T-helper 1 cell (primary cell): ENCODE results near the gene SYNE1.
"Not testable (repeated sequence)": the region's sequence is repeated elsewhere in the genome, so short reads cannot be mapped to it uniquely, and the experiment has no call there.

Experiments
- DNase-seq, 5 donors: peaks; one replicate each; pipeline ENCODE4 v3.0.0-alpha.2; 2012 to 2020

The SYNE1 gene

DNA sequence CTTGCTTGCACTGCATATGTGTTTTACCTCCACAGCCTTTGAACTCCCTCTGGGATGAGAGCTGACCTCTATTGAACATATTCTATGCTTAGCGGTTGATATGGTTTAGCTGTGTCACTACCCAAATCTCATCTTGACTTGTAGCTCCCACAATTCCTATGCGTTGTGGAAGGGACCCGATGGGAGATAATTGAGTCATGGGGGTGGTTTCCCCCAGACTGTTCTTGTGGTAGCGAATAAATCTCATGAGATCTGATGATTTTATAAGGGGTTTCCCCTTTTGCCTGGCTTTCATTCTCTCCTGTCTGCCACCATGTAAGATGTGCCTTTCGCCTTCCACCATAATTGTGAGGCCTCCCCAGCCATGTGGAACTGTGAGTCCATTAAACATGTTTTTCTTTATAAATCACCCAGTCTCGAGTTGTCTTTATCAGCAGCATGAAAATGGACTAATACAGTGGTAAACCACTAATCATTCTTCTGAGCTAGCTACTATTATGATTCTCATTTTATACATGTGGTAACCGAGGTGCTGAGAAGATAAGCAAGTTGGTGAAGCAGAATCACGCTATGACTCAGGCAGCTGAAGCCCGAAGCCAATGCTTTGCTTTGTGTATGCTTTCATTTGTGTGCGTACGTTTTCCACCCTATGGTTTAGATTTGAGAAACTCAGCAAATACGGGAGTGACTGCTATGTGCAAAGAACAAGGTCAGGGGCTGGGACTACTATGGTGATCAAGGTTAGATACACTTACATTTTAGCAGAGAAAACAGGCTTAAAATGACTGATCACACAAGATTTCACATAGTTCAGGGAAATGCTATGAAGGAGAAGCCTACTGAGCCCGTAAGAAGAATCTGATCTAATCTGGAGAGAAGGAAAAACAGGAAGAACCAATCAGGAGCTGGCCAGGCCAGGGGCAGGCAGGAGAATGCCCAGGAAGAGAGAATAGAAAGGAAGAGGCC lies 466.2 kb downstream of the SYNE1 start:
- DNase-seq = peak in 2 of 5 donors; percentile 18 to 94

DNA sequence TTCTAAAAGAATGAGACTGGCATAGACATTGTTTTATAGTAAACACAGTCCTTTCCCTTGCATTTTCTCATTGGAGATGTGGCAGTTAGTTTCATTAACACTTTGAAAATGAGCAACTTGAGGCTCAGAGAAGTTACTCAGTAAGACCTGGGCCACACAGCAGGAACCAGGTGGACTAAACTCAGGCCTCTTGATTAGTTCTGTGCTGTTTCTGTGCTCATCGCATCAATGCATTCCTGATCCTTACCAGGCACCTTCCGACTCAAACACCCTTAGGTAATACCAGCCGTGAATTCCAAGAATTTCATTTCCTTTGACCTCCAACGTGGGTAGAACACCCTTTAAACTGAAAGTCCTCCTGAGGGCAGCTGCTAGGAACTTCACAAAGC lies 466.9 kb downstream of the SYNE1 start:
- no peak for DNase-seq

DNA sequence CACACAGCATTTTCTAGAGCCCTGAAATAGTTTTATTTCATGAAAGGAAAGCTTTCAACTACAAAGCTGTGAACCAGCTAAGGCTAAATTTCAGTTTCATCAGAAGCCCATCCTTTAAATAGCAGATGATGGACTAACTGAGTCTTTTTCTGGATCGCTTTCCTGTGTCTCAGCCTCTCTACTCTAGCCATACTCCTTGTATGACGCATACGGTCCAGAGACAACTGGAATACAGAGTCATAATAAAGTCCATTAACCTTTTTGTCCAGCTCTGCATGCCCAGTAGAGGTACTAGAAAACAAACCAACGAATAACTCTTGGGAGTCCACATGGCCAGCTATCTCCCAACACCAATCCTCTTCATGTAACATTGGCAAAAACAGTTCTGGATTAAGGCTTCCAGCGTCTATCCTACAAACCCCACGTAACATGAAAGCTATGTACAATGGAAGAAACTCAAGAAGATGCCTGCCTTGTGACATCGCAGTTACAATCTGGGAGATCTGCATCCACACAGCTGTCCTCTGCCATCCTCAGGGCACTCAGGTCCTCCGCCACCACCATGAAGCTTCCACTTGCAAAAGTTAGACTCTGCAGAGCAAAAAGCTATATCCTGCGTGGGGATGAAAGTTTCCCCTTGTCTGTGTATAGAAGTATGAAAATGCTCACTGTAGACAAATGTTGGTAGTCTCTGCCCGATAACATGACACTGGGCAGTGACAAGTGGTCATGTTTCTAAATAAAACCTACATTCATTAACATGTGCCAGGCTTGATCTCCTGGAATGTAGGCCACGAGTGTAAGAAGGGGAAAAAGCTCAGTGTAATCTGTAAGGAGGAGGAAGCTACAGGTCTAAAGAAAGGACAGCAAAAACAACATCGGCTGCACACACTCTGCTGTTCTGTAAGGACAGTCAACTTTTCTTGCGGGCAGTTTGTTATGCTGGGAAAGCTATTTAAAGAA lies 469.2 kb downstream of the SYNE1 start:
- DNase-seq = no peak

DNA sequence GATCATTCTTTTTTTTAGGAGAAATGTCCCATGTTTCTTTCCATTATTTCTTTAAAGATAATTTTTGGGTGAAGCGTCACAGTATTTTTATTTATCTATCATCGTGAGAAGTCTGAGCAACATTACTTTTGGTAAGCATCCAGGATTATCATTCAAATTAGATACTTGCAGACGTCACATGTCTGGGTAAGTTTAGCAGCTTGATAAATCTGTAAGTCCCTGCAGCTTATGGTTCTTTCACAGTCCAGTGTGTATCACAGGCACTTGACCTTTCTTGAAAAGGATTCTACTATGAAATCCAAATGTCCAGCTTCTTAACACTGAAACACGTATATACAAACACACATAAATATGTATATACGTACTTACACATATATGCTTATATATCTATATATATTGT lies 470.3 kb downstream of the SYNE1 start:
- DNase-seq = no peak

DNA sequence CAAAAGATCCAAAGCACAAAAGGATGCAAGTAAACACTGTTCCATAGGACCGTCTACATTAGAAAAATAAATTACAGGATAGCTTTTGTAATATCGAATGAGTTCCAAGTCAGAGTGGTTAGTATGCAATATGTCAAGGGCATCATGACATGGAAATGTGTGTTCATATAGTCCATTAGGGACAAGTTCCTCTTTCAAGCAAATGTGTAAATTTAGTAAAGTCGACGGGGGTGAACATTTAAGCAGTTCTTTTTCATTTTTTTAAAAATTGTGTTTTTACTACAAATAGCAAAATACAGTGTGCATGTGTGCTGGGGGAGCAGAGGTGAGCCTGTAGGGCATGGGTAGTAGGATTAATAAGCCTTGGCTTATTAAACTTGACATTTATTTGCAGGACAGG lies 470.7 kb downstream of the SYNE1 start:
- DNase-seq = no peak

DNA sequence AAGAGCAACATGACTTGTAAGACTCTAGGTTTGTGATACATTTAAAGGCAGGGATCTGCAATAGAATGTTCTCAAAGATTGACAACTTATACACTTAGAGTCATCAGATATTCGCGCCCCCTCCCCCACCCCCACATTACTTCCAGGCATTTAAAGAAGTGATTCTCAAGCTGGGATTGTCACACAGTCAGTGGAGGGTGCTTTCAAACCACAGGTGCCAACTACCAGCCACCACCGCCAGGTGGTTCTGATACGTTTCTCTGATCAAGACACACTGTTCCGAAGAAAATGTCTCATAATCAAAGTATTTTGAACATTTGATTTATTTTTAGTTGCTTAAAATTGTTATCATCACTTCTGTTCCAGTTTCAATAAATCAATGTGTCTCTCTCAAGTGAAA lies 472.2 kb downstream of the SYNE1 start:
- no peak for DNase-seq

DNA sequence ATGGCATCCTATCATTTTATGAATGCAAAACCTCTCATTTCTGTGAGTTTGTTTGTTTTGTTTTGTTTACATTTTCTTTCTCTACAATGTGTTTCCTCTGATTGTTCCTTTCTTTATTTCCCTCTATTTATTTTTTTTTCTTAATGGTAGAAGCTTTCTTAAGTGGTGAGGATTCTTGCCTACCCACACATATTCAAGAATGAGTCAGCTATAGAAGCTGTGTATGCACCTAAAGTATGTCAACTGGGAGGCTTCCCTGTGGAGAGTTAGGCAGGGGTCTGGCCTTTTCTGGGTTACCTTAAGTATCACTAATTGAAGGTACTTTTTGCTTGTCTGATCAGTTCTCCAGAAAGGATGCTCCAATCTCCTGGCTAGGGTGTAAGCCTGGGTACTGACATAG lies 475.7 kb downstream of the SYNE1 start:
- DNase-seq = peak in 1 of 5 donors; percentile 15

DNA sequence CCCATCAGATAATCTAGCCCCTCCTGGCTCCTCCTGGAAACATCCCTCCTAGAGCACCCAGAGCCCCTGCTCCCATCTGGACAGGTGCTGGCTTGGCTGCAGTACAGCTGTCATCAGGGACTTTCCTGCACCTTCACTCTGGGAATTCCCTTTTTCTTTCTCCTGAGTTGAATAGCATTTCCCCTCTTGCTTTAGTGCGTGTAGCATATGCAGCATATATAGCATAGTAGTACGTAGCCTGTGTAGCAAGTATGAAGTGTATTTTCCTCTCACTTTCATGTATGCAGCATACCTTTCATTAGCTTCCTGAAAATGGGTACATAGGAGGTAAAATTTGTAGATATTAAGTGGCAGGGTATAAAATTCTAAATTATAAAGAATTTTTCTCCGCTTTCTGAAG lies 476.8 kb downstream of the SYNE1 start:
- DNase-seq = peak in 1 of 5 donors; percentile 33

DNA sequence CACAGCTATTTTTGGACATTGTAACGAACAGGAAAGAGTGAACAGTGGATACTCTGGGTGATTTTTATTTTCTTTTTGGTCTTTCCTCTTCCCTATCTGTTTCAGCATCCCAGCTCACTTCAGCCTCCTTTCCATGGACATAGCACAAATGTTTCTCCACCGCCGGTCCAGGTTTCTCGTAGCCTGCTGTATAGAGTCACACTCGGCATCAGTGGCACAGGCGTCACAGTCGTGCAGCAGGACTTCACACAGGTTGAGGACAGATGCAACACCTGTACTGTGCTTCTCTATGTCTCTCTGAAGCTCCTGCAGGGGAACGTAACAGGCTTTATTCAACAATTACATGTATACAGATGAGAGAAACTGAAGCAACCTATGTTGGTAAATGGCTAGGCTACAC lies 481.4 kb downstream of the SYNE1 start:
- no peak for DNase-seq

DNA sequence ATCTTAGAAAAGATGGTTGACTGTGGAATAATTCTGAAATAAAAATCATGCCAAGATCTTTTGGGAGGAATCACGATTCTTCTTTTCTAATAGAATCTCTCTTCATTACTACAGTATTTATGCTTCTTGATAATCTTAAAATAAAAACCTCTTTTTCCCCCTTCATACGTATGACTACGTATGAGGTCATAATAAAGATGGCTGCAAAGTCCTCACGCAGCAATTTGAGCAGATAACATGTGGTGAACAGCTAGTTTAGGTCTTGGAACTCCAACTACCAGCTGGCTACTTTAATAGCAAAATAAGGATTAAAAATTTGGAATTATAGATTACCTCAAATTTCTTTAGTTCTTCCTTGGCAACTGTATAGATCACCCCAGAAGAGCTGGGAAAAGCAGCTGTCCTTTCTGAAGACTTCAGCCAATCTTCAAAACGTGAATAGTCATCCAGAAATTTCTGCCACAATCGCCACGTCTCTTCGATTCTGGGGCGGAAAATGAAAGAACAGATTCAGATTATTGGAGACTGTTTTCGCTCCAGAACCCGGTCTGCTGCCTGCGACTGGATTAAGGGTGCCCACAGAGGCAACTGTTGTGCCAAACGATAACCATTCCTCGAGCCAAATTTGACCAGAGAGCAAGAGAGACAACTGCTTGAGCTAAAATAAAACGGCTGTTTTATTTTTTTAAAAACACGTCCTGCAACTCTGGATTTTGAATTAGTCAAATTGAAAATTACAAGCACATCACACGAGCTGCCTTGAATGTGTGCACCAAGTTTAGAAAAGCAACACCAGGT lies 482.4 kb downstream of the SYNE1 start:
- no peak for DNase-seq

DNA sequence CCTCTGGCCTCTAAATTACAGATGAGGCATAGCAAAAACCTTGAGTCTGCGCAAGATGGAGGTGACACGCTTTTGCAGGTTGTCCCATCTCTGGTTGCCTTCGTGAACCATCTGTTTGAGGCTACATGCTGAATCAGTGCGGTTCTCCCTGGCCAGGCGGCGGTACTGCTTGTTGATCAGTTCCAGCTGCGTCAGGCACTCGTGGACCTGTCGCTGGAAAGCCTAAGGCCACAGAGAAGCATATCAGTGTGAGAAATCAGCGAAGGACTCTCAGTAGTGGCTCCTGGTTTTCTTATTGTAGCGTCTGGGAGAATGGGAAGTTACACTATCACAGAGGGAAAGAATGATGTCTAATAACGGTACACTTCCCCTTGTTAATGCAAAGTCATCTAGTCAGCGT lies 485.2 kb downstream of the SYNE1 start:
- no peak for DNase-seq

DNA sequence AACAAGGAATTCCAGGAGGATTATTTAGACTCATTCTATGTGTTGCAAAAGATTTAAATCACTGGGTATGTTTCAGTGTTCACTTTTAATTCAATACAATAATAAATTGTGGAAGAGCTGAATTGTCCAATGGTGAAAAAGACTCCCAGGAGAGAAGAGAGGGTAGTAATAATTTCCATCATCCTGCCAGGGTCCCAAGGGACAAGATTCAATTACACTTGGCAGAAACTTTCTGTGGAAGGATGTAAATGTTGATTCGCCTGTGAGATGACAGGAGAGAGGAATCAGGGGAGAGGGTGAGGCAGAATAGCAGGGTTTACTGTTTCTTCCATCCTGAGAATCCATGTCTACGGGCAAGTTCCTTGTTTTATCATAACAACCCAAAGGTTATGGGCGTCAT lies 487.0 kb downstream of the SYNE1 start:
- DNase-seq = no peak

DNA sequence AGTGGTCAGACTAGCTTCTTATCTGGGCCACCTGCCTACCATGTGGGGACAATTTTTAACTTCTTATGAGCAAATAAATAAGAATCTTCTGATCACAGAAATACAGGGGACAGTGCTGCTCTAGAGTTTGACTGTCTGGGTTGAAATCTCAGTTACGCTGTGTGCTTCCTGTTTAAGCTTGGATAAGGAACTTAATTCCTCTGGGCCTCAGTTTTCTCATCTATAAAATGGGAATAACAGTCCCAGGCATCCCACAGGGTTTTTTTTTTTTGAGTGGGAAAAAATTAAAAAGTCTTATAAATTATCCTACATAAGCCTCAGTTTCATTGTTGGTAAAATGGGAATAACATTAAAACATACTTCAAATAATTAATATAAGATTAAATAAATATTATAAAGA lies 488.8 kb downstream of the SYNE1 start:
- no peak for DNase-seq

DNA sequence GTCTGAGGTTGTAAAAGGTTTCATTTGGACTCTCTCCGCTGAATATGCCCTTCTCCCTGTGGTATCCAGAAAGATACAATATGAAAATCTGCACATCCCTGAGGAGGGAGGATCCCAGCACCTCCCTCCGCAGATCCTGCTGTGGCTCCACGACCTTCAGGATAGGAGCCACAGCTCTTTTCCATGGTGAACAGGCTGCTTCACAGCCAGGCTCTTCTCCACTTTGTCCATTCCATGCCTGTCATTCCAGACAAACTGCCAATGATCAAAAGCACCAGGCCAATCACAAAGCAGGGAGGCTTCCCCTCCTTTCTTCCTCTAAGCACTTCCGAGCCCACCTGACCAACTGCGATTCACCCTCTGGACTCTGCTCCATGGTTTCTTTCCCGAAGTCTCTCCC lies 489.9 kb downstream of the SYNE1 start:
- no peak for DNase-seq

DNA sequence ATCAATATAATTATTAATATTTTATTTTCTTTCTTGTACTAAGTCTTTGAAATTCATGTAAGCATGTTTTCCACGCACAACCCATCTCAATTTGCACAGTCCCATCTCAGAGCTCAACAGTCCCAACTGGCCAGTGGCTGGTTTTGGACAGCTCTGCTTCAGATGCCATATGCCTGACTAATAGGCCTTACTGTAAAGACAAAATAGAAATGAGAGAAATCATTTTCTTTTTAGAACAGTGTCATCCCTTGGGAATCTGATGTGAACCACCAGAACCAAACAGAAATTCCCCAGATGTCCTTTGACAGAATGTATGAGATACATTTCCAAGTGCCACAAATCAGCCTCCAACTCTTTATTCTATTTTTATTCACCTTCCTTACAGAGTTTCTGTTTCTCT lies 490.8 kb downstream of the SYNE1 start:
- DNase-seq = no peak

DNA sequence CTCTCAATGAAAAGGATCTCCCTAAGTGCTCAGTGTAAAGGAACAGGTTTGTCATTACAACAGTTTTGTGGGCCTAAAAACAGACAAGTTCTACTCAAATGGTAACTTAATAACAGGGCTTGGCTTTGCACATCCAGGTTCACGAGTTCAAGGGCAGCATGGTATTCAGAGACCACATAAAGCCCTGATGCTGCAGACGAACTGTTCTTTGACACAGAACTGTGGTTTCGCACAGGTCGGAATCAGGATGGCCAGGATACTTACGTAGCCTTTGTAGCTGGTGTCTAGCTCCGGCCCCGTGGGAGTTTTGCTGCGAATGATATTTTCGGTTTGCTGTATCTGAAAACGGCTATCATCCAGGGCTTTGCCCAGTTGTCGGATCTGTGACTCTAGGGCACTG lies 493.8 kb downstream of the SYNE1 start:
- DNase-seq = no peak

DNA sequence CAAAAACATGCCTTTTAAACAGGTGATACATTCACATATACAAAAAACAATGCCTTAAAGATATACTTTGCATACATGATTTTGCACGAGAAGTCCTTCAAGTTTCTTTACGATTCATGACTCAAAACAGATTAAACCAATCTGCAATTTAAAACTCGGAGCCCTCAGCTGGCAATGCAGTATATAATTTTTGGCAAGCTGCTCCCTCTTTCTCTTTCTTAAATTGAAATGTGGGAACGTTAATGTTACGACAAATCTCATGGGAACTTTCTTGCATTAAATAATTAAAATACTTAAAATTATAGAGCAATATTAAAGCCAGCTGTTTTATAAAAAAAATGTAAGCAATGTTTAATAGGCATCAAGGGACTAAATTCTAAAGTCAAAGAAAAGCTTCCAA lies 495.1 kb downstream of the SYNE1 start:
- no peak for DNase-seq

DNA sequence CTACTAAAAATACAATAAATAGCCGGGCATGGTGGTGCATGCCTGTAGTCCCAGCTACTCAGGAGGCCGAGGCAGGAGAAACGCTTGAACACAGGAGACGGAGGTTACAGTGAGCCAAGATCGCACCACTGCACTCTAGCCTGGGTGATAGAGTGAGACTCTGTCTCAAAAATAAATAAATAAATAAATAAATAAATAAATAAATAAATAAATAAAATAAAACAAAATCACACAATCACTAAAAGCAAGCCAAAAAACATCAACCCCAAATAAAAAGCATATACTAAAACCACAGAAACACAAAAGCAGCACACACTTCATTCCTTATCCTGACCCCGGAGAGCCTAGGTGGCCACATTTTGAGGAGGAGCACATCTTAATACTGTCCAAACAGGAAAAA lies 498.8 kb downstream of the SYNE1 start:
- not testable (repeated sequence) for DNase-seq

DNA sequence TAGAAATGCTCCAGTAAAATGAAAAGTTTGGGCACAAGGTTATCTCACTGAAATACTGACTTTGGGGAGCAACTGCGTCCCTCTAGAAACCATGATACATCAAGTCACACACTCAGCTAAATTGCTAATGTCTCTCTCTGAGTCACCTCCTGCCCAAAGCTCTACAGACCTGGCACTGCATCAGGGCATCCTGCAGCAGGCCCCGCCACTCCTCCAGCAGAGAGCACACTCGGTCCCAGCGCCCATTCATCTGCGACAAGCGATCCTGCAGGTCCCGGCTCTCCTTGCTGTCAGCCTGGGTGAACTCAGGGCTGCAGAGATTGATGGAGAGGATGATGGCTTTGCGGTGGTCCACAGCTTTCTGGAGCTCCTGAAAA lies 500.7 kb downstream of the SYNE1 start:
- DNase-seq = no peak

DNA sequence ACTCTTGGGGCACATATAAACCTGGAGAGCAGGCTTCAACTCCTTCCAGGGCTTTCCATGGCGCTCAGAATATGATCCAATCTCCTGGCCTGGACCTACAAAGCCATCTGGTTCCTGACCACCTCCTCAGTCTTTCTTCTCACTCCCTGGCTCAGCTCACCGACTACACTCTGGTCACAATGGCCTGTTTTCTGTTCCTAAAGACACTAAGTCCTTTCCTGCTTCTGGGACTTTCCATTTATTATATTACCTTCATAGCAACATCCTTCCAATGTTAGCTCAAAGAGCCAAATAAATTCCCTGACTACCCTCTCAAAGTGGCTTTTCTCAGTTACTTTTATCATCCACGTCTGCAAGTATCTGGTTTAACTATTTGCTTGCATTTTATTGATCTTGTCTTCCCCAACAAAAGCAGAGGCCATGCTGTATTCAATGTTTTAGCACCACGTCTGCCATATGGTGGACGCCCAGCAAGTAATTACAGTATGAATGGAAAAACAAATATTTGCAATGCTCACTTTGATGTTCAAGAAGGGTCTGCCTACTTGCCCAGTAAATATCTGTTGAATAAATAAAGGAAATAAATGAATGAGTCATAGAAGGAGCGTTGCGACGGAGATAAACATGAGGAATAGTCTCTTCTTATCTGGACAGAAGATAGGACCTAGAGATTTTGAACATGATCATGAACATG lies 501.3 kb downstream of the SYNE1 start:
- DNase-seq = no peak

DNA sequence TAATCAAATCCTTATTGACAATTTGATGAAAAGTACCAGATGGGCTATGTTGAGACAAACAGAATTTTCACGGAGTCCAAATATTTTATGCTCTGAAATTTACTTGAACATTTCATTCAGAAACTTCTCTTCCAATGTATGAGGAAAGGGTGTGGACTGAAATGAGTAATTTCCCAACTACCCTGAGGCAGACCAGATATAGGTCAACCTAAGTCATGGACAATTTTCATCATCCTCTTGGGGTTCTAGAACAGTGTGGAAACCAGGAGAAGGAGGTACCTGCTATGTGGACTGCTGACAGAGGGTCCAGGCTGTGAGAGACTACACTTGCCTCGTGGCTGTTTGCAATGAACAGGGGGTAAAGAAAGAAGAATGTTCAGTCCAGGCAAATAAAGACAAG lies 506.7 kb downstream of the SYNE1 start:
- no peak for DNase-seq

DNA sequence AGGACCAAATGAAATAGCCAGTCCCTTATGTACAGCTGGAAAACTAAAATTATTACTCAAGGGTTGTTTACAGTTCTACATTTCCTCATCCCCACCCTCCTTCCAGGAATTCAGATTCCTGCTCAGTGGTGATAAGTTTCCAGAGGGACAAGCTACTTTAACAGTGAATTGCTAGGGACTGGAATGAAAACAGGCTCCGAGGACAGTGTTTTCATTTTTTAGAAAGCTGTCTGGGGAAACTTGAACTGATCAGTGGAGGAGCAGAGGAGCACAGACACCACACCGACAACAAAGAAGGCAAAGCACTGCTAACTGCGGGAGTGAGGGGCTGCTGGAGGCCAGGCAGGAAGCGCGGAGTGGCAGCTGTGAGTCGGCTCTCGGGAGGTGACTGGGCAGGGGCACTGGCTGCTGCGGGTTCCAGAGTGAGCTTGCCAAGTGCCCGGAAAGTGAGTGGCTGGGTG lies 507.4 kb downstream of the SYNE1 start:
- no peak for DNase-seq
